HepG2 (cell line): ENCODE measurements around the gene ATG5. TPM values are rescaled to one million over a fixed set of nuclear protein-coding genes. Genes with fewer than 3 reads are reported as not detected.

Experiments used
- ATAC-seq: fragments of 200-7000 bp; cut with Tn5 transposase; 3 replicates; pipeline ENCODE4 v1.9.1; 2020; ENCODE audit warnings: mild to moderate bottlenecking, moderate library complexity
- BruUV-seq: library from RNA; stranded (reverse); fragments of 400-500 nt; replicated peaks from 2 replicates; lab custom pipeline; 2021; lab: Mats Ljungman, UMichigan
- CTCF ChIA-PET: fragments of 300-600 bp; formaldehyde crosslinking; extraction: SDS; loops from one replicate; lab custom pipeline; 2021; ENCODE audit warnings: low total read pairs, inconsistent platforms, low intra/inter-chr PET ratio; lab: Yijun Ruan, JAX
- POLR2A ChIA-PET: fragments of 350-600 bp; sonication (Branson Sonifier 250); formaldehyde crosslinking; loops from one replicate; lab custom pipeline; 2020; ENCODE audit warnings: antibody characterized with exemption, inconsistent platforms; lab: Yijun Ruan, JAX
- DNase-seq: peaks from one replicate; pipeline ENCODE4 v3.0.0-alpha.2; 2015; ENCODE audit warnings: low spot score
- FAIRE-seq: peaks from 3 replicates; lab custom pipeline; 2011; peaks lifted over from hg19 to GRCh38; lab: Jason Lieb, UNC
- H2AFZ ChIP-seq: one replicate; pipeline ENCODE4 v1.6.1; 2011; ENCODE audit warnings: low read length, inconsistent platforms
- H3K27ac ChIP-seq: fragments of 300-600 bp; 3 replicates; pipeline ENCODE4 v1.8.0; 2011; ENCODE audit warnings: mixed run types, mild to moderate bottlenecking, mixed read lengths, low read length, inconsistent platforms; ENCODE audit not compliant: insufficient read depth; ENCODE audit errors: extremely low read length
- H3K27me3 ChIP-seq, 2 experiments: fragments of 200-600 bp in 1 of 2; 2 replicates in 1 of 2; 3 replicates in 1 of 2; pipeline versions ENCODE4 v1.6.0 to v1.8.0; 2011; ENCODE audit warnings: low read length in 2 of 2, mild to moderate bottlenecking in 2 of 2, moderate library complexity in 2 of 2, inconsistent platforms in 1 of 2; ENCODE audit not compliant: insufficient read depth in 2 of 2, control insufficient read depth in 1 of 2
- H3K36me3 ChIP-seq, 2 experiments: fragments of 200-600 bp in 1 of 2; replicated peaks in 1 of 2; 2 replicates in 1 of 2; 3 replicates in 1 of 2; pipeline versions ENCODE4 v1.5.1 to v1.8.0; 2011; ENCODE audit warnings: low read length in 2 of 2, inconsistent platforms in 1 of 2; ENCODE audit not compliant: insufficient read depth in 2 of 2, control insufficient read depth in 1 of 2
- H3K4me1 ChIP-seq: 2 replicates; pipeline ENCODE4 v1.5.1; 2012; ENCODE audit warnings: low read length, inconsistent platforms; ENCODE audit not compliant: insufficient read depth
- H3K4me2 ChIP-seq: 2 replicates; pipeline ENCODE4 v1.6.0; 2011; ENCODE audit warnings: low read depth, low read length, inconsistent platforms
- H3K4me3 ChIP-seq, 3 experiments: fragments of 200-600 bp in 1 of 3; sonication (generic), shearing (Covaris generic) in 1 of 3; replicated peaks in 1 of 3; 2 replicates each; pipeline ENCODE4 v1.5.1; 2011 to 2016; ENCODE audit warnings: low read length in 3 of 3, inconsistent platforms in 2 of 3, low read depth in 2 of 3, mild to moderate bottlenecking in 2 of 3, control low read depth in 1 of 3, mixed read lengths in 1 of 3; ENCODE audit not compliant: insufficient read depth in 1 of 3
- H3K79me2 ChIP-seq: one replicate; pipeline ENCODE4 v1.6.1; 2011; ENCODE audit warnings: low read length, inconsistent platforms; ENCODE audit not compliant: insufficient read depth
- H3K9ac ChIP-seq: 2 replicates; pipeline ENCODE4 v1.6.0; 2011; ENCODE audit warnings: mild to moderate bottlenecking, low read depth, low read length, inconsistent platforms; ENCODE audit not compliant: insufficient read depth
- H3K9me3 ChIP-seq: 2 replicates; pipeline ENCODE4 v1.5.1; 2012; ENCODE audit warnings: mild to moderate bottlenecking, low read length
- H4K20me1 ChIP-seq: 2 replicates; pipeline ENCODE4 v1.6.0; 2011; ENCODE audit warnings: inconsistent platforms, mild to moderate bottlenecking, low read length, moderate library complexity; ENCODE audit not compliant: insufficient read depth
- ARNT2 ChIP-seq: sonication (generic); formaldehyde crosslinking; IDR thresholded peaks from 2 replicates; pipeline ENCODE4 v1.8.0; 2022; ENCODE audit warnings: mild to moderate bottlenecking, low read depth, missing genetic modification reagents, moderate library complexity
- ATF7-NPFF ChIP-seq: sonication (generic); formaldehyde crosslinking; IDR thresholded peaks from 2 replicates; pipeline ENCODE4 v1.8.1; 2023; ENCODE audit warnings: mild to moderate bottlenecking, low read depth, missing genetic modification reagents, moderate library complexity
- CENPT ChIP-seq: sonication (generic); formaldehyde crosslinking; IDR thresholded peaks from 2 replicates; pipeline ENCODE4 v1.8.0; 2022; ENCODE audit warnings: low read depth, mild to moderate bottlenecking, moderate library complexity, missing genetic modification reagents
- FOXK2 ChIP-seq: fragments of 450-650 bp; IDR thresholded peaks from 2 replicates; pipeline ENCODE4 v1.6.1; 2016
- KAT2B ChIP-seq: fragments of 150-350 bp; IDR thresholded peaks from 2 replicates; pipeline ENCODE4 v1.6.1; 2014; ENCODE audit warnings: low read depth, low read length, borderline replicate concordance
- NFYC ChIP-seq: IDR thresholded peaks from 2 replicates; pipeline ENCODE4 v1.6.1; 2016; ENCODE audit warnings: missing genetic modification reagents, missing compliant biosample characterization
- ZMAT3 ChIP-seq: sonication (generic); formaldehyde crosslinking; conservative IDR thresholded peaks from 2 replicates; pipeline ENCODE4 v1.7.0; 2021; ENCODE audit warnings: missing genetic modification reagents
- ZSCAN22 ChIP-seq: sonication (generic); formaldehyde crosslinking; IDR thresholded peaks from 2 replicates; pipeline ENCODE4 v1.4.0; 2020; ENCODE audit warnings: mild to moderate bottlenecking, missing genetic modification reagents
- WGBS: methylation state at CpG from one replicate; pipeline ENCODE4 v1.1.6; 2017; ENCODE audit warnings: low lambda C conversion rate; 5-methylcytosine and 5-hydroxymethylcytosine counted together
- in situ Hi-C: cut with HindIII; loops from 2 replicates; pipeline ENCODE4 v1.10.0; 2017; ENCODE audit warnings: low pct_unique_long_range_greater_than_20kb; ENCODE audit not compliant: extremely low pct_ligation_motif_present
- intact Hi-C: fragments of 100-400 bp; cut with micrococcal nuclease; formaldehyde crosslinking; loops from one replicate; pipeline ENCODE4 v1.10.0; 2022; ENCODE audit not compliant: unreplicated experiment
- polyA plus RNA-seq, 8 experiments: library from polyadenylated mRNA; depleted of rRNA in 3 of 8; stranded (reverse) in 7 of 8; unstranded in 1 of 8; fragments of >200 nt; fragmentation: Illumina TruSeq in 4 of 8; extraction: Trizol in 4 of 8; gene quantifications; 2 replicates each; pipeline versions ENCODE4 v1.2.1 to v1.2.3, GENCODE V29; 2011 to 2016; ENCODE audit warnings: low read depth in 4 of 8, missing spikeins in 1 of 8, mixed read lengths in 1 of 8; ENCODE audit not compliant: insufficient read depth in 1 of 8
- total RNA-seq, 5 experiments: library from RNA; depleted of rRNA; stranded (reverse); fragments of >200 nt; fragmentation: Illumina TruSeq; extraction: Trizol; gene quantifications; 2 replicates each; pipeline ENCODE4 v1.2.3, GENCODE V29; 2016; ENCODE audit warnings: low read depth in 1 of 5
- TF ChIP-seq, protein P1 (sequence below): sonication (generic); IDR thresholded peaks from 2 replicates; pipeline ENCODE4 v1.6.1; 2016; ENCODE audit warnings: low read depth, borderline replicate concordance
- TF ChIP-seq, protein P2 (sequence below): sonication (generic); formaldehyde crosslinking; conservative IDR thresholded peaks from 2 replicates; pipeline ENCODE4 v1.4.0; 2020; ENCODE audit warnings: missing genetic modification reagents
- TF ChIP-seq, protein P3 (sequence below): sonication (generic); formaldehyde crosslinking; IDR thresholded peaks from 2 replicates; pipeline ENCODE4 v1.5.0; 2020; ENCODE audit warnings: mild to moderate bottlenecking, missing genetic modification reagents
- TF ChIP-seq, protein P4 (sequence below): IDR thresholded peaks from 2 replicates; pipeline ENCODE4 v1.6.1; 2016; ENCODE audit warnings: low read depth, borderline replicate concordance

The ATG5 gene
- total and polyA plus RNA-seq, 2 of the 13 experiments (the other 11 are each of a cell fraction or from before 2014, with no cell fraction given), result 21.3 to 48.0 TPM

DNA sequence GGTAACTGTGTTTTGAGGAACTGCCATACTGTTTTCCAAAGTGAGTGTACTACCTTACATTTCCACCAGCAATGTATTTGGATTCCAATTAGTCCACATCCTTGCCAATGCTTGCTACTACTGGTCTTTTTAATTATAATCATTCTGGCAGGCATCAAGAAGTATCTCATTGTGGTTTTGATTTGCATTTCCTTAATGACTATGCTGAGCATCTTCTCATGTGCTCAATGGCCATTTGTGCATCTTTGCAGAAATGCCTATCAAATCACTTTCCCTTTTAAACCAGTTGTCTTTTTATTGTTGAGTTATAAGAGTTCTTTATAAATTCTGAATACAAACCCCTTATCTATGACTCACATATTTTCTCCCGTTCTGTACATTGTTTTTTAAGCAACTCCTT, 75.9 kb downstream of the ATG5 start:
- in situ Hi-C loops, result no loop called here
- H3K36me3 ChIP-seq, result peaks cover 0 to 16% of the 10 kb centered on the region in 2 experiments; a peak in 3 of 5 replicates
- H3K9ac ChIP-seq, result no peak overlapping the region
- H3K4me3 ChIP-seq, result no peak overlapping the region
- no peaks in the 10 kb centered on the region for H3K27me3 ChIP-seq
- 93% methylated on average over 1 of the region's 1 CpG for WGBS
- H2AFZ ChIP-seq, result no peak overlapping the region
- ATAC-seq, result no peak
- CTCF ChIA-PET, result no interaction called here
- H3K9me3 ChIP-seq, result no peaks in the 10 kb centered on the region
- no peaks in the 10 kb centered on the region; the same call in 1 of the 2 replicates for H4K20me1 ChIP-seq
- no peak for TF ChIP-seq KAT2B
- TF ChIP-seq, all 625 proteins: peak for 0
- BruUV-seq, result no TSS peak
- intact Hi-C loops, result no loop called here
- H3K4me2 ChIP-seq, result no peak overlapping the region
- POLR2A ChIA-PET, result no interaction called here
- no peak overlapping the region for H3K27ac ChIP-seq
- H3K4me1 ChIP-seq, result no peaks in the 10 kb centered on the region
- FAIRE-seq, result no peak
- no peaks in the 10 kb centered on the region for H3K79me2 ChIP-seq
- DNase-seq, result no peak

DNA sequence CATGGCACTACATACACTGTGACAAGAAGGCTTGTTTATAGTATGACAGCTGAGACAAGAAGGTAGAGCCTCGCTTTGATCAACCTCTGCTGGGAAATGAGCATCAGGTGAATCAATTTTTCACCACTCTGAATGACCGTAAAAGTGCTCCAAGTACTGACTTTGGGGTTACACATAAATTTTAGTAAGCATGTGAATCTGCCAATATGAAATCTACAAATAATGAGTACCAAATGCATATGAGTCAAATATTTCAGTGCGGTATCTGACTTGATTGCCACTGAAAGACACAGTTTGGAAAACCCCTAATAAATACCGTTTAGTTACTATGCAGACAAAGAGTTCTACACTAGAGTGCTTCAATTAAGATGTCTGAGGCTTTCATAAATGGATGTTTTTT, 77.8 kb downstream of the ATG5 start:
- FAIRE-seq, result no peak
- CTCF ChIA-PET, result no interaction called here
- no peak overlapping the region for H3K4me2 ChIP-seq
- no peak overlapping the region for H3K27ac ChIP-seq
- H3K4me1 ChIP-seq, result no peaks in the 10 kb centered on the region
- WGBS, result 99% methylated on average over 4 of the region's 4 CpGs
- intact Hi-C loops (no loop called here), in situ Hi-C loops (no loop called here)
- no TSS peak for BruUV-seq
- no peak overlapping the region for H3K9ac ChIP-seq
- H3K36me3 ChIP-seq, result peaks cover 0 to 18% of the 10 kb centered on the region in 2 experiments; a peak in 3 of 5 replicates
- no peaks in the 10 kb centered on the region; the same call in 1 of the 2 replicates for H4K20me1 ChIP-seq
- TF ChIP-seq CENPT (CRISPR knock-in tag), result no peak
- TF ChIP-seq, protein P1, sequence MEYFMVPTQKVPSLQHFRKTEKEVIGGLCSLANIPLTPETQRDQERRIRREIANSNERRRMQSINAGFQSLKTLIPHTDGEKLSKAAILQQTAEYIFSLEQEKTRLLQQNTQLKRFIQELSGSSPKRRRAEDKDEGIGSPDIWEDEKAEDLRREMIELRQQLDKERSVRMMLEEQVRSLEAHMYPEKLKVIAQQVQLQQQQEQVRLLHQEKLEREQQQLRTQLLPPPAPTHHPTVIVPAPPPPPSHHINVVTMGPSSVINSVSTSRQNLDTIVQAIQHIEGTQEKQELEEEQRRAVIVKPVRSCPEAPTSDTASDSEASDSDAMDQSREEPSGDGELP, result no peak
- no peak for TF ChIP-seq ZMAT3
- TF ChIP-seq ZSCAN22 (CRISPR knock-in tag), result no peak
- no peak for TF ChIP-seq ATF7-NPFF (CRISPR knock-in tag)
- TF ChIP-seq, protein P2, sequence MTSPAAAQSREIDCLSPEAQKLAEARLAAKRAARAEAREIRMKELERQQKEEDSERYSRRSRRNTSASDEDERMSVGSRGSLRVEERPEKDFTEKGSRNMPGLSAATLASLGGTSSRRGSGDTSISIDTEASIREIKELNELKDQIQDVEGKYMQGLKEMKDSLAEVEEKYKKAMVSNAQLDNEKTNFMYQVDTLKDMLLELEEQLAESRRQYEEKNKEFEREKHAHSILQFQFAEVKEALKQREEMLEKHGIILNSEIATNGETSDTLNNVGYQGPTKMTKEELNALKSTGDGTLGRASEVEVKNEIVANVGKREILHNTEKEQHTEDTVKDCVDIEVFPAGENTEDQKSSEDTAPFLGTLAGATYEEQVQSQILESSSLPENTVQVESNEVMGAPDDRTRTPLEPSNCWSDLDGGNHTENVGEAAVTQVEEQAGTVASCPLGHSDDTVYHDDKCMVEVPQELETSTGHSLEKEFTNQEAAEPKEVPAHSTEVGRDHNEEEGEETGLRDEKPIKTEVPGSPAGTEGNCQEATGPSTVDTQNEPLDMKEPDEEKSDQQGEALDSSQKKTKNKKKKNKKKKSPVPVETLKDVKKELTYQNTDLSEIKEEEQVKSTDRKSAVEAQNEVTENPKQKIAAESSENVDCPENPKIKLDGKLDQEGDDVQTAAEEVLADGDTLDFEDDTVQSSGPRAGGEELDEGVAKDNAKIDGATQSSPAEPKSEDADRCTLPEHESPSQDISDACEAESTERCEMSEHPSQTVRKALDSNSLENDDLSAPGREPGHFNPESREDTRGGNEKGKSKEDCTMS (CRISPR knock-in tag), result no peak
- TF ChIP-seq, protein P3, sequence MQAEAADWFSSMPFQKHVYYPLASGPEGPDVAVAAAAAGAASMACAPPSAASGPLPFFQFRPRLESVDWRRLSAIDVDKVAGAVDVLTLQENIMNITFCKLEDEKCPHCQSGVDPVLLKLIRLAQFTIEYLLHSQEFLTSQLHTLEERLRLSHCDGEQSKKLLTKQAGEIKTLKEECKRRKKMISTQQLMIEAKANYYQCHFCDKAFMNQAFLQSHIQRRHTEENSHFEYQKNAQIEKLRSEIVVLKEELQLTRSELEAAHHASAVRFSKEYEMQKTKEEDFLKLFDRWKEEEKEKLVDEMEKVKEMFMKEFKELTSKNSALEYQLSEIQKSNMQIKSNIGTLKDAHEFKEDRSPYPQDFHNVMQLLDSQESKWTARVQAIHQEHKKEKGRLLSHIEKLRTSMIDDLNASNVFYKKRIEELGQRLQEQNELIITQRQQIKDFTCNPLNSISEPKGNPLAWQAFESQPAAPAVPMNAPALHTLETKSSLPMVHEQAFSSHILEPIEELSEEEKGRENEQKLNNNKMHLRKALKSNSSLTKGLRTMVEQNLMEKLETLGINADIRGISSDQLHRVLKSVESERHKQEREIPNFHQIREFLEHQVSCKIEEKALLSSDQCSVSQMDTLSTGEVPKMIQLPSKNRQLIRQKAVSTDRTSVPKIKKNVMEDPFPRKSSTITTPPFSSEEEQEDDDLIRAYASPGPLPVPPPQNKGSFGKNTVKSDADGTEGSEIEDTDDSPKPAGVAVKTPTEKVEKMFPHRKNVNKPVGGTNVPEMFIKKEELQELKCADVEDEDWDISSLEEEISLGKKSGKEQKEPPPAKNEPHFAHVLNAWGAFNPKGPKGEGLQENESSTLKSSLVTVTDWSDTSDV, result no peak
- no peak for TF ChIP-seq FOXK2
- TF ChIP-seq, protein P4, sequence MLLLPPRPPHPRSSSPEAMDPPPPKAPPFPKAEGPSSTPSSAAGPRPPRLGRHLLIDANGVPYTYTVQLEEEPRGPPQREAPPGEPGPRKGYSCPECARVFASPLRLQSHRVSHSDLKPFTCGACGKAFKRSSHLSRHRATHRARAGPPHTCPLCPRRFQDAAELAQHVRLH (CRISPR knock-in tag), result no peak
- TF ChIP-seq ARNT2, result no peak
- TF ChIP-seq NFYC, result no peak
- ATAC-seq, result no peak
- no peak overlapping the region for H2AFZ ChIP-seq
- no peaks in the 10 kb centered on the region for H3K9me3 ChIP-seq
- DNase-seq, result no peak
- no peaks in the 10 kb centered on the region for H3K27me3 ChIP-seq
- H3K4me3 ChIP-seq, result no peak overlapping the region
- H3K79me2 ChIP-seq, result no peaks in the 10 kb centered on the region
- POLR2A ChIA-PET, result no interaction called here
